ENCODE results near the gene GMPR.
A peak's percentile ranks its signal among the peaks of the same experiment; 100 is the strongest.

DNA sequence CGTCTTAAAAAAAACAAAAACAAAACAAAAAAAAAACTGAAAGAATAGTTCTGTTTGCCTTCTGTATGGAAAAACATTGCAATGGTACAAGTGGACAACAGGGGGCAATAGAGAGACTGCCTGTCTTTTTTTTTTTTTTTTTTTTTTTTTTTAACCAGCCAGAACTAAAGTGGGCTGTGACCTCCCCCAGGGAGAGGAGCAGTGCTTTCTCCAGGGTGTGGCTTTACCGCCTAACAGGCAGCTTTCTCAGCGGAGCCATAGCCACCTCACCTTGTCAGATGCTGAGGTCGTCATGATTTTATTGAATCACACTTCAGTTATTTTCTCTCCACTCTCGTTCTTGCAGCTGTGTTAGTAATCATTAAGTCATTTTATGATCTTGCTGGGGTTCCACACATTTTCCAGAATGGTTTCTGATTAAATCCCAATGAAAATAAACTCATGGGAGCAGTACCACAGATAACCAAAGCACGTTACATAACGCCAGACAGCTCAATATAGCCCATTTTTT lies 78.4 kb downstream of the GMPR start:
- TF ChIP-seq, protein P1, sequence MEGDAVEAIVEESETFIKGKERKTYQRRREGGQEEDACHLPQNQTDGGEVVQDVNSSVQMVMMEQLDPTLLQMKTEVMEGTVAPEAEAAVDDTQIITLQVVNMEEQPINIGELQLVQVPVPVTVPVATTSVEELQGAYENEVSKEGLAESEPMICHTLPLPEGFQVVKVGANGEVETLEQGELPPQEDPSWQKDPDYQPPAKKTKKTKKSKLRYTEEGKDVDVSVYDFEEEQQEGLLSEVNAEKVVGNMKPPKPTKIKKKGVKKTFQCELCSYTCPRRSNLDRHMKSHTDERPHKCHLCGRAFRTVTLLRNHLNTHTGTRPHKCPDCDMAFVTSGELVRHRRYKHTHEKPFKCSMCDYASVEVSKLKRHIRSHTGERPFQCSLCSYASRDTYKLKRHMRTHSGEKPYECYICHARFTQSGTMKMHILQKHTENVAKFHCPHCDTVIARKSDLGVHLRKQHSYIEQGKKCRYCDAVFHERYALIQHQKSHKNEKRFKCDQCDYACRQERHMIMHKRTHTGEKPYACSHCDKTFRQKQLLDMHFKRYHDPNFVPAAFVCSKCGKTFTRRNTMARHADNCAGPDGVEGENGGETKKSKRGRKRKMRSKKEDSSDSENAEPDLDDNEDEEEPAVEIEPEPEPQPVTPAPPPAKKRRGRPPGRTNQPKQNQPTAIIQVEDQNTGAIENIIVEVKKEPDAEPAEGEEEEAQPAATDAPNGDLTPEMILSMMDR (IDR thresholded peaks at IDR 0.05 in 8 of 11, conservative IDR thresholded peaks at IDR 0.05 in 3 of 11), result peak in 10 of 11 experiments; percentile 17 to 82 (median 72)
- no peak for TF ChIP-seq POLR2AphosphoS5 (IDR thresholded peaks at IDR 0.05)
